GM12878 (cell line): ENCODE data around the gene TLE3. TPM values are rescaled to one million over a fixed set of nuclear protein-coding genes. Genes with fewer than 3 reads are reported as not detected.

Experiments used
- ATAC-seq: fragments of 200-7000 bp; cut with Tn5 transposase; 3 replicates; pipeline ENCODE4 v1.9.1; 2020; ENCODE audit warnings: mild to moderate bottlenecking, moderate library complexity
- BruUV-seq: library from RNA; stranded (reverse); fragments of 400-500 nt; replicated peaks from 2 replicates; lab custom pipeline; 2021; lab: Mats Ljungman, UMichigan
- CTCF ChIA-PET: fragments of 300-600 bp; sonication (Branson Sonifier 250); formaldehyde crosslinking; extraction: SDS; loops from one replicate; lab custom pipeline; 2021; ENCODE audit warnings: inconsistent platforms; lab: Yijun Ruan, JAX
- POLR2A ChIA-PET: fragments of 350-600 bp; formaldehyde crosslinking; extraction: SDS; loops from one replicate; lab custom pipeline; 2021; ENCODE audit warnings: inconsistent platforms; lab: Charles Lee
- RAD21 ChIA-PET: fragments of 300-600 bp; sonication (Branson Sonifier 250); formaldehyde crosslinking; loops from one replicate; lab custom pipeline; 2023; ENCODE audit warnings: antibody characterized with exemption; ENCODE audit not compliant: unreplicated experiment; lab: Charles Lee
- SMC1A ChIA-PET: fragments of 300-600 bp; sonication (Branson Sonifier 250); formaldehyde crosslinking; loops from one replicate; lab custom pipeline; 2023; ENCODE audit not compliant: unreplicated experiment, uncharacterized antibody; lab: Charles Lee
- DNase-seq: peaks from one replicate; pipeline ENCODE4 v3.0.0-alpha.2; 2011; ENCODE audit warnings: low read depth, low spot score
- FAIRE-seq: peaks from 3 replicates; lab custom pipeline; 2011; peaks lifted over from hg19 to GRCh38; lab: Jason Lieb, UNC
- H2AFZ ChIP-seq: 2 replicates; pipeline ENCODE4 v1.6.0; 2011; ENCODE audit warnings: low read depth, low read length, control low read depth; ENCODE audit not compliant: control insufficient read depth
- H3K27ac ChIP-seq: 2 replicates; pipeline ENCODE4 v1.5.1; 2011; ENCODE audit warnings: control low read depth; ENCODE audit not compliant: control insufficient read depth, insufficient read depth
- H3K27me3 ChIP-seq, 2 experiments: replicated peaks in 1 of 2; 2 replicates each; pipeline versions ENCODE4 v1.6.0 to v1.6.1; 2011; ENCODE audit warnings: low read length in 1 of 2; ENCODE audit not compliant: control insufficient read depth in 2 of 2, insufficient read depth in 2 of 2
- H3K36me3 ChIP-seq, 2 experiments: 2 replicates each; pipeline ENCODE4 v1.5.1; 2011; ENCODE audit warnings: low read length in 1 of 2; ENCODE audit not compliant: control insufficient read depth in 2 of 2, insufficient read depth in 2 of 2
- H3K4me1 ChIP-seq: 2 replicates; pipeline ENCODE4 v1.6.1; 2011; ENCODE audit warnings: mild to moderate bottlenecking, low read length, moderate library complexity, mixed read lengths; ENCODE audit not compliant: control insufficient read depth, insufficient read depth
- H3K4me2 ChIP-seq: 2 replicates; pipeline ENCODE4 v1.6.0; 2011; ENCODE audit warnings: control low read depth; ENCODE audit not compliant: control insufficient read depth, insufficient read depth
- H3K4me3 ChIP-seq: fragments of 200-600 bp; sonication (generic); 2 replicates; pipeline ENCODE4 v1.5.1; 2016
- H3K79me2 ChIP-seq: 2 replicates; pipeline ENCODE4 v1.6.0; 2011; ENCODE audit warnings: low read length; ENCODE audit not compliant: control insufficient read depth, insufficient read depth
- H3K9ac ChIP-seq: 2 replicates; pipeline ENCODE4 v1.8.0; 2011; ENCODE audit warnings: low read length, control low read depth, mixed read lengths; ENCODE audit not compliant: control insufficient read depth, insufficient read depth
- H3K9me3 ChIP-seq: replicated peaks from 3 replicates; pipeline ENCODE4 v1.5.1; 2011; ENCODE audit warnings: mild to moderate bottlenecking, low read length; ENCODE audit not compliant: control insufficient read depth, insufficient read depth
- H4K20me1 ChIP-seq: 2 replicates; pipeline ENCODE4 v1.6.0; 2011; ENCODE audit not compliant: control insufficient read depth, insufficient read depth
- BACH1 ChIP-seq: fragments of 450-650 bp; IDR thresholded peaks from 2 replicates; pipeline ENCODE4 v1.6.1; 2017; ENCODE audit warnings: mild to moderate bottlenecking, borderline replicate concordance
- MYC ChIP-seq: IDR thresholded peaks from 2 replicates; pipeline ENCODE4 v1.6.1; 2011; ENCODE audit warnings: mild to moderate bottlenecking, low read length, moderate library complexity, inconsistent platforms; ENCODE audit not compliant: insufficient read depth, insufficient replicate concordance, insufficient read length, severe bottlenecking
- SP1 ChIP-seq: IDR thresholded peaks from one replicate; pipeline ENCODE4 v1.6.1; 2011; ENCODE audit warnings: low read depth, low read length
- ZNF384 ChIP-seq: IDR thresholded peaks from 2 replicates; pipeline ENCODE4 v1.6.1; 2012; ENCODE audit warnings: low read depth, mild to moderate bottlenecking, low read length, improper control_type of control experiment, borderline replicate concordance
- WGBS: methylation state at CpG from one replicate; pipeline ENCODE4 v1.1.6; 2016; ENCODE audit warnings: low lambda C conversion rate; ENCODE audit not compliant: insufficient replicate concordance, insufficient coverage; ENCODE audit errors: missing lambda C conversion rate; 5-methylcytosine and 5-hydroxymethylcytosine counted together
- in situ Hi-C: fragments of 300-500 bp; cut with MboI; formaldehyde crosslinking; loops from 9 replicates; pipeline ENCODE4 v1.14.3; 2018; ENCODE audit warnings: mixed read lengths
- intact Hi-C: fragments of 100-400 bp; cut with micrococcal nuclease; formaldehyde crosslinking; loops from one replicate; pipeline ENCODE4 v1.14.2; 2022; ENCODE audit not compliant: unreplicated experiment
- polyA plus RNA-seq, 11 experiments: library from polyadenylated mRNA; depleted of rRNA in 4 of 11; unstranded in 6 of 11; stranded (reverse) in 5 of 11; fragments of >200 nt; fragmentation: Nextera tagmentation in 4 of 11; fragmentation: Illumina TruSeq in 1 of 11; extraction: Ambion mirVana in 4 of 11; extraction: Trizol in 1 of 11; gene quantifications; 1 replicate in 1 of 11; 2 replicates in 10 of 11; pipeline versions ENCODE4 v1.2.1 to v1.2.3, GENCODE V29; 2011 to 2016; ENCODE audit warnings: inconsistent platforms in 2 of 11, missing spikeins in 2 of 11, low read depth in 1 of 11
- total RNA-seq, 4 experiments: library from RNA; depleted of rRNA in 3 of 4; stranded (reverse); fragments of >200 nt in 3 of 4; fragmentation: Illumina TruSeq in 1 of 4; extraction: Trizol in 1 of 4; gene quantifications; 2 replicates each; pipeline versions ENCODE4 v1.2.1 to v1.2.3, GENCODE V29; 2013 to 2021

The TLE3 gene
- total and polyA plus RNA-seq, 10 of the 15 experiments (the other 5 are each of a cell fraction or from before 2014, with no cell fraction given), result 1.2 to 65.5 (median 9.7) TPM

GRCh38 chr15:70101459-70102113, 3.9 kb upstream of the TLE3 start:
- no peak overlapping the region for H3K4me3 ChIP-seq
- no peaks in the 10 kb centered on the region for H3K9me3 ChIP-seq
- H3K36me3 ChIP-seq, result no peaks in the 10 kb centered on the region
- RAD21 ChIA-PET, result interaction anchor here (0.8 to 4.7 kb wide), 4 partner anchors 10 to 38 kb away, joined by 3 to 34 read pairs (median 4); no protein-coding TSS in a partner anchor
- peaks cover 11% of the 10 kb centered on the region for H3K79me2 ChIP-seq
- H2AFZ ChIP-seq, result no peak overlapping the region
- POLR2A ChIA-PET, result interaction anchor here (0.6 to 1.2 kb wide), 4 partner anchors 21 to 413 kb away, joined by 3 to 8 read pairs (median 5); no protein-coding TSS in a partner anchor
- TF ChIP-seq BACH1 (no peak), ZNF384 (peak; percentile 82), MYC (no peak), SP1 (peak; percentile 55)
- intact Hi-C loops (no loop called here), in situ Hi-C loops (no loop called here)
- BruUV-seq, result no TSS peak
- no peak overlapping the region for H3K9ac ChIP-seq
- H4K20me1 ChIP-seq, result no peaks in the 10 kb centered on the region
- H3K4me1 ChIP-seq, result peaks cover 24% of the 10 kb centered on the region
- no peak overlapping the region for H3K27ac ChIP-seq
- H3K4me2 ChIP-seq, result no peak overlapping the region
- 48% methylated on average over 10 of the region's 12 CpGs for WGBS
- no peak for ATAC-seq
- peaks cover 3 to 14% of the 10 kb centered on the region in 2 experiments; a peak in 3 of 4 replicates for H3K27me3 ChIP-seq
- CTCF ChIA-PET, result interaction anchor here (1.1 to 2.4 kb wide), 2 partner anchors 39 to 168 kb away, joined by 3 to 6 read pairs; no protein-coding TSS in a partner anchor
- no peak for FAIRE-seq
- DNase-seq, result no peak
- SMC1A ChIA-PET, result interaction anchor here (0.7 to 4.6 kb wide), 10 partner anchors 9 to 377 kb away, joined by 3 to 12 read pairs (median 4); no protein-coding TSS in a partner anchor
